ENCODE data around the gene TENM4.

The TENM4 gene

GRCh38 chr11:78715639-78716311 is 725.1 kb downstream of the TENM4 start:
- peak; percentile 71 for DNase-seq

- no peak for DNase-seq
Measured at GRCh38 chr11:78714539-78714938, 726.3 kb downstream of the TENM4 start.

GRCh38 chr11:78711735-78712134 is 729.1 kb downstream of the TENM4 start:
- DNase-seq: no peak

- DNase-seq: no peak
Measured at GRCh38 chr11:78710417-78710816, 730.4 kb downstream of the TENM4 start.

GRCh38 chr11:78708388-78708787 is 732.4 kb downstream of the TENM4 start:
- no peak for DNase-seq

GRCh38 chr11:78706551-78706950 is 734.3 kb downstream of the TENM4 start:
- no peak for DNase-seq

- no peak for DNase-seq
Measured at GRCh38 chr11:78704811-78705210, 736.0 kb downstream of the TENM4 start.

GRCh38 chr11:78699609-78700135 is 741.2 kb downstream of the TENM4 start:
- DNase-seq: no peak

- DNase-seq: no peak
Measured at GRCh38 chr11:78698612-78699011, 742.2 kb downstream of the TENM4 start.

- no peak for DNase-seq
Measured at GRCh38 chr11:78696177-78696576, 744.7 kb downstream of the TENM4 start.

- DNase-seq: no peak
Measured at GRCh38 chr11:78694152-78694551, 746.7 kb downstream of the TENM4 start.

GRCh38 chr11:78691215-78691614 is 749.6 kb downstream of the TENM4 start:
- DNase-seq: no peak

GRCh38 chr11:78690352-78690987 is 750.4 kb downstream of the TENM4 start:
- DNase-seq: no peak

GRCh38 chr11:78689585-78690153 is 751.2 kb downstream of the TENM4 start:
- no peak for DNase-seq

GRCh38 chr11:78689101-78689500 is 751.7 kb downstream of the TENM4 start:
- no peak for DNase-seq

GRCh38 chr11:78688460-78688859 is 752.4 kb downstream of the TENM4 start:
- DNase-seq: no peak

GRCh38 chr11:78685156-78685555 is 755.7 kb downstream of the TENM4 start:
- no peak for DNase-seq

- DNase-seq: no peak
Measured at GRCh38 chr11:78684377-78684776, 756.5 kb downstream of the TENM4 start.

- DNase-seq: no peak
Measured at GRCh38 chr11:78683774-78684173, 757.1 kb downstream of the TENM4 start.

GRCh38 chr11:78676026-78676557 is 764.7 kb downstream of the TENM4 start:
- no peak for DNase-seq

- DNase-seq: no peak
Measured at GRCh38 chr11:78672850-78673620, 767.8 kb downstream of the TENM4 start.

- DNase-seq: no peak
Measured at GRCh38 chr11:78669249-78669648, 771.6 kb downstream of the TENM4 start.

GRCh38 chr11:78667461-78667860 is 773.4 kb downstream of the TENM4 start:
- no peak for DNase-seq

Measured in stimulated activated CD4-positive, alpha-beta T cell treated with anti-CD3 and anti-CD28 coated beads, Interleukin-15, amount 100 ng/mL, for 24 hours (primary cell).